ENCODE results near the gene GABBR2. TPM values are rescaled to one million over a fixed set of nuclear protein-coding genes. Genes with fewer than 3 reads are reported as not detected.

Gene GABBR2
- total and polyA plus RNA-seq, 2 experiments from 2014 or later = 0.89 to 1.3 TPM

GRCh38 chr9:98361645-98362044 lies 347.1 kb downstream of the GABBR2 start (continued):
- TF ChIP-seq ZNF462 (CRISPR knock-in tag; IDR thresholded peaks at IDR 0.05) = no peak
- TF ChIP-seq ETS1 (IDR thresholded peaks at IDR 0.05) = no peak

DNA sequence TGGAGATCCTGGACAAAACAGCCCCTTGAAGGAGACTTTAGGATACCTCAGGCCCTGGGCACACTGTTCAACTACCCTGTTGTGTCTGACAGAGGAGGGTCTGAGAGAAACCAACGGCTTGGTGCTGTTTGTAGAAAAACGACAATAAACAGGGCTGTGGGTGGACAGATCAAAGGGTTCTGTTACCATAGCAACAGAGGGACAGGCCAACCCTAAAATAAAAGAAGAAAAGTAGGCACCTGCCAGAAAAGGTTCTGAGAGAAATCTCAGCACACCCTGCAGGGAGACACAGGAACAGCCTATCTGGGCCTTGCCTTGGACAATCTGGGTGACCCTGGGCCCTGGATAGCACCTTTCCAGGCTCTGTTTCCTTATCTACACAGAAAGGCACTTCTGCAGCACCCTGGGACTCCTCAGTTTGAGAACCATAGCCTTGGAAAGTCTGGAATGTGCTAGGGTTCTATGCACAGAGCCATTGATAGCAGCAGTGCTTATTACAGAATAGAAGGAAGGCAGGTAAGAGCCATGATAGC lies 348.5 kb downstream of the GABBR2 start:
- Mint-ChIP-seq H3K27ac (no peak overlapping the region), H3K4me3 (no peak overlapping the region), H3K9me3 (peaks cover 9% of the 10 kb centered on the region), H3K27me3 (ENCODE audit: insufficient read depth, low read depth, poor library complexity) (peaks cover 6% of the 10 kb centered on the region), H3K36me3 (ENCODE audit: low read depth) (peaks cover 3% of the 10 kb centered on the region), H3K4me1 (peaks cover 7% of the 10 kb centered on the region; the same call in 2 of the 3 replicates)
- no peaks in the 10 kb centered on the region for H3F3A ChIP-seq (replicated peaks; ENCODE audit: low read depth)
- no peaks in the 10 kb centered on the region for H3K27me3 ChIP-seq (ENCODE audit: insufficient read depth)
- H3K36me3 ChIP-seq (ENCODE audit: insufficient read depth) = 0 out of 2 replicates have a peak, but pooled peaks cover 1% of the 10 kb centered on the region
- no peak overlapping the region for H3K4me3 ChIP-seq
- H3K79me2 ChIP-seq (replicated peaks; ENCODE audit: insufficient read depth) = no peaks in the 10 kb centered on the region
- no peak overlapping the region for H3K27ac ChIP-seq (ENCODE audit: low read depth)
- H2AFZ ChIP-seq = no peak overlapping the region
- H3K4me1 ChIP-seq (ENCODE audit: insufficient read depth) = no peaks in the 10 kb centered on the region
- ATAC-seq = no peak
- no peak overlapping the region for H3K4me2 ChIP-seq
- no peaks in the 10 kb centered on the region for H4K20me1 ChIP-seq (replicated peaks; ENCODE audit: insufficient read depth)
- H3K9me2 ChIP-seq (ENCODE audit: insufficient read depth) = no peaks in the 10 kb centered on the region
- DNase-seq (ENCODE audit: low spot score) = peak; percentile 21
- TF ChIP-seq EZH2 (IDR thresholded peaks at IDR 0.05; ENCODE audit: low read depth, unreplicated experiment) = no peak
- no peak for TF ChIP-seq ZNF331 (CRISPR knock-in tag; IDR thresholded peaks at IDR 0.05; ENCODE audit: low read depth)
- TF ChIP-seq ZNF462 (CRISPR knock-in tag; IDR thresholded peaks at IDR 0.05) = no peak
- no peak for TF ChIP-seq CREB1 (CRISPR knock-in tag; IDR thresholded peaks at IDR 0.05; ENCODE audit: low read depth)
- no peak for TF ChIP-seq ETS1 (IDR thresholded peaks at IDR 0.05)

All from GM23338 (cell line).